Cardiac septum (tissue), 1 donor: ENCODE results near the gene ITGAL. TPM values are rescaled to one million over a fixed set of nuclear protein-coding genes. Genes with fewer than 3 reads are reported as not detected.
"Not testable (repeated sequence)": the region's sequence is repeated elsewhere in the genome, so short reads cannot be mapped to it uniquely, and the experiment has no call there.

ENCODE experiments used
- DNase-seq: peaks from one replicate; pipeline ENCODE4 v3.0.0-alpha.2; 2020; ENCODE audit warnings: low spot score
- intact Hi-C: fragments of 100-400 bp; cut with DNase I; formaldehyde crosslinking; loops from one replicate; pipeline ENCODE4 v1.14.0; 2022
- total RNA-seq: library from RNA; stranded (reverse); fragmentation: NEBNext Ultra II Directional; extraction: Animal tissue kit (Norgen Biotek cat#: 25700); gene quantifications from one replicate; pipeline ENCODE4 v1.2.1, GENCODE V29; 2021
- donor health status: DM: no; HTN: no; CAD: no.

ITGAL gene
- total RNA-seq, 1 donor from 2014 or later = 2.9 TPM

DNA sequence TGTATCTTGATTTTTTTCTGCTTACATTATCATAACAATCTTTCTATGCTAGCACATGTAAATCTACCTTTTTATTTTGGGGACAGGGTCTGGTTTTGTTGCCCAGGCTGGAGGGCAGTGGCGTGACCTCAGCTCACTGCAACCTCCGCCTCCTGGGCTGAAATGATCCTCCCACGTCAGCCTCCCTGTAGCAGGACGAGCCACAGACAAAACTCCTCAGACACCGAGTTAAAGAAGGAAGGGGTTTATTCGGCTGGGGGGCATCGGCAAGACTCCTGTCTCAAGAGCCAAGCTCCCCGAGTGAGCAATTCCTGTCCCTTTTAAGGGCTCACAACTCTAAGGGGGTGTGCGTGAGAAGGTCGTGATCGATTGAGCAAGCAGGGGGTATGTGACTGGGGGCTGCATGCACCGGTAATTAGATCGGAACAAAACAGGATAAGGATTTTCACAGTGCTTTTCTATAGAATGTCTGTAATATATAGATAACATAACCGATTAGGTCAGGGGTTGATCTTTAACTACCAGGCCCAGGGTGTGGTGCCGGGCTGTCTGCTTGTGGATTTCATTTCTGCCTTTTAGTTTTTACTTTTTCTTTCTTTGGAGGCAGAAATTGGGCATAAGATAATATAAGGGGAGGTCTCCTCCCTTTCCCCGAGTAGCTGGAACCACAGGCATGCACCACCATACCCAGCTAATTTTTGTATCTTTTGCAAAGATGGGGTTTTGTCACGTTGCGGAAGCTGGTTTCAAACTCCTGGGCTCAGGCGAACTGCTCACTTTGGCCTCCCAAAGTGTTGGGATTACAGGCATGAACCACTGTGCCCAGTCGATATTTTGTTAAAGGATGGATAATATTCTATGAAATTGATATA is 19.6 kb upstream of the ITGAL start:
- intact Hi-C loops = loop anchor here (5.0 kb wide), 1 partner anchor 239 kb away; no protein-coding TSS in a partner anchor
- not testable (repeated sequence) for DNase-seq

DNA sequence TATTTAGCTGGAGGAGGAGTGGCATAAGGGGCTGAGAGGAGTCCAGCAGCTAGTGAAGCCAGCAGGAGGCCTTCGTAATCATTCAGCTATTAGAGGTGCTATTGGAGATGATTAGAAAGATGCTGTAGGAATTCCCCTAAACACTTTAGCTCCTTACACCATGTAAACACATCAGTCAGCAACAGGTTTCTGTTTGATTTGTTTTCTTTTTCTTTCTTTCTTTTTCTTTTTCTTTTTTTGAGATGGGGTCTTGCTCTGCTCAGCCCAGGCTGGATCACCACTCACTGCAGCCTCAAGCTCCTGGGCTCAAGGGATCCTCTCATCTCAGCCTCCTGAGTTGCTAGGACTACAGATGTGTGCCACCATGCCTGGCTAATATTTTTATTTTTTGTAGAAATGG is 16.2 kb upstream of the ITGAL start:
- intact Hi-C loops = no loop called here
- no peak for DNase-seq

DNA sequence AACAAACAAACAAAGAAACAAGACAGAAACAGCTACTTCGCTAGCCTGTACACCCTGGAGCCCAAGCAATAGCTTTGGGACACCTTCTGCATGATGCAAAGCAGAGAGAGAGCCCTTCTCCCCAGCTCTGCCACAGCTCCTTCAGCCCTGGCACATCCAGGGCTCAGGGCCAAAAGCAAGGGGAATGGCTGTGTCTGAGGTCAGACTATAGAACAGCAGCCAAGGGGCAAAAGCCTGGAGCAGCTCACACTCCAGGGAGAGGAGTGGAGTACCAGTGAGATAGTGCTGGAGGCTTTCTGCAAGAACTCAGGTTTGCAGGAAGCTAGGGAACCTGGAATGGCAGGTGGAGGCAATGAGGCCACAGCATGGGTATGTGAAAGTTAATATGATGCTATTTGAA is 15.3 kb upstream of the ITGAL start:
- DNase-seq = no peak
- intact Hi-C loops = no loop called here

DNA sequence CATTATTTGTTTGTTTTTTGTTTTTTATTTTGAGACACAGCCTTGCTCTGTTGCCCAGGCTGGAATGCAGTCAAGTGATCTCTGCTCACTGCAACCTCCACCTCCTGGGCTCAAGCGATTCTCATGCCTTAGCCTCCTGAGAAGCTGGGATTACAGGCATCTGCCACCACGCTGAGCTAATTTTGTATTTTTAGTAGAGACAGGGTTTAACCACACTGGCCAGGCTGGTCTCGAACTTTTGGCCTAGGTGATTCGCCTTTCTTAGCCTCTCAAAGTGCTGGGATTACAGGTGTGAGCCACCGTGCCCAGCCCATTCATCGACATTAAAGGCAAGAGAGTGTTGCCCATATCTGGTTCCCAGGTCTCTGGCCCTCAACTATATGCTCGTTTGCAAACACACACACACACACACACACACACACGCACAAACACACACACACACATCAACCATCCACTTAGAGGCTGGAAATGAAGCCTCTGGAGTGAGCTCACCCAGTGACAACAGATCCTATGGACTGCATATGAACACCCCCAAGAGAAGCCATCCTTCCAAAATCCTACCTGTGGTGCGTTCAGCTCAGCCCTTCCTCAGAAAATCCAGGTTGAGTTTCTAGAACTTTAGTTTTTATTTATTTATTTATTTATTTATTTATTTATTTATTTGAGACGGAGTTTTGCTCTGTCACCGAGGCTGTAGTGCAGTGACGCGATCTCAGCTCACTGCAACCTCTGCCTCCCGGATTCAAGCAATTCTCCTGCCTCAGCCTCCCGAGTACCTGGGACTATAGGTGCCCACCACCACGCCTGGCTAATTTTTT is 14.6 kb upstream of the ITGAL start:
- intact Hi-C loops = no loop called here
- DNase-seq = no peak

DNA sequence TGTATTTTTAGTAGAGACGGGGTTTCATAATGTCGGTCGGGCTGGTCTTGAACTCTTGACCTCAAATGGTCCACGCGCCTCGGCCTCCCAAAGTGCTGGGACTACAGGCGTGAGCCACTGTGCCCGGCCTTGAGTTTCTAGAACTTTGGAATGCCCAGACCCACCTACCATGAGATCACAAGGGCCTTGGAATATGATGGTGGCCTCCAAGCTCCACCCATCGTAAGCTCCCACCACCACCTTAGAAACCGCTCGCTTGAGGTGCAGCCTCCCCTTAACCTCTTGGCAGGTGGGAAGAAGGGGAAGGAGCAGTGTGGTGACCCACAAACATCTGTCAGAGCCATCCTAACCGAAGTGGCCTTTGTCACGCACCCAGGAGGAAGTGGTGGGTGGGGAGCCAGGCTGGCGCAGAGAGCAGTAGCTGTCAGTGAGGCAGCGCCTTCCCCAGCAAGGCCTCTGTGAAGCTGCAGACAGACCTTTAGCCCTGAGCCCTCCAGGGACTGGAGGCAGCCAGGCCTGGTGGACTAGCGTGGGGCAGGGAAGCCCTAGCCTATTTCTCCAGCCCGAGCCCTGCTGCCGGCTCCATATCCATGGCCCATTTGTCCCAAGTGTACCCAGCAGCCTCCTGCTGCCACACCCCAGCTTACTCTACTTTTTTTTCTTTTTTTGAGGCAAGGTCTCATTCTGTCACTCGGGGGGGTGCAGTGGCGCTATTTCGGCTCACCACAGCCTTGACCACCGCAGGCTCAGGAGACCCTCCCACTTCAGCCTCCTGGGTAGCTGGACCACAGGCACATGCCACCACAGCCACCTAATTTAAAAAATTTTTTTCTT is 13.8 kb upstream of the ITGAL start:
- peak; percentile 82 for DNase-seq
- intact Hi-C loops = no loop called here

DNA sequence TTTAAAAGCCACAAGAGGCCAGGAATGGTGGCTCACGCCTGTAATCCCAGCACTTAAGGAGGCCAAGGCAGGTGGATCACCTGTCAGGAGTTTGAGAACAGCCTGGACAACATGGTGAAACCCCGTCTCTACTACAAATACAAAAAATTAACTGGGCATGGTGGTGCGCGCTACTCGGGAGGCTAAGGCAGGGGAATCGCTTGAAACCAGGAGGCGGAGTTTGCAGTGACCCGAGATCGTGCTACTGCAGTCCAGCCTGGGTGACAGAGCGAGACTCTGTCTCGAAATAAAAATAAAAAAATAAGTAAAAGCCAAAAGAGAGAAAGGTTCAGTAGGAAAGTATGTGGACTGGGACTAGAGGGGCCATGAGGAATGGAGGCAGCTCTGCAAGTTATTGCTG is 13.1 kb upstream of the ITGAL start:
- intact Hi-C loops = no loop called here
- no peak for DNase-seq

DNA sequence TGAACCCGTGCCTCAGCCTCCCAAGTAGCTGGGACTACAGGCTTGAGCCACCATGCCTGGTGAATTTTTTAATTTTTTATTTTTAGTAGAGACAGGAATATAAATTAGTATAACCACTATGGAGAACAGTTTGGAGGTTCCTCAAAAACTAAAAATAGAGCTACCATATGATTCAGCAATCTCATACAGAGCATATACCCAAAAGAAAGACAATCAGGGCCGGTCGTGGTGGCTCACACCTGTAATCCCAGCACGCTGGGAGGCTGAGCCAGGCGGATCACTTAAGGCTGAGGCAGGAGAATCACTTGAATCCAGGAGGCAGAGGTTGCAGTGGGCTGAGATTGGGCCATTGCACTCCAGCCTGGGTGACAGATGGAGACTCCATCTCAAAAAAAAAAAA is 11.1 kb upstream of the ITGAL start:
- DNase-seq, intact Hi-C loops: not testable (repeated sequence)

DNA sequence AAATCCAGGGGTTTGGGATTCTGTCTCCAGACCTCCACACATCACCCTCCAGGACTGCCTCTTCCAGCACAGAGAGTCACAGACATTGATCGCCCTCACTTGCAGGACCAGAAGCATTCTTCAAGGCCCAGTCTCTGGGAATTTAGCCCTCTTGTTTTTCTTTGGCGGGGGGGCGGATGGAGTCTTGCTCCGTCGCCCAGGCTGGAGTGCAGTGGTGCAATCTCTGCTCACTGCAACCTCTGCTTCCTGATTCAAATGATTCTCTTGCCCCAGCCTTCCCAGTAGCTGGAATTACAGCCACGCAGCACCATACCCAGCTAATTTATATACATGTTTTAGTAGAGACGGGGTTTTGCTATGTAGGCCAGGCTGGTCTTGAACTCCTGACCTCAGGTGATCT is 8.5 kb upstream of the ITGAL start:
- no peak for DNase-seq
- intact Hi-C loops = no loop called here

DNA sequence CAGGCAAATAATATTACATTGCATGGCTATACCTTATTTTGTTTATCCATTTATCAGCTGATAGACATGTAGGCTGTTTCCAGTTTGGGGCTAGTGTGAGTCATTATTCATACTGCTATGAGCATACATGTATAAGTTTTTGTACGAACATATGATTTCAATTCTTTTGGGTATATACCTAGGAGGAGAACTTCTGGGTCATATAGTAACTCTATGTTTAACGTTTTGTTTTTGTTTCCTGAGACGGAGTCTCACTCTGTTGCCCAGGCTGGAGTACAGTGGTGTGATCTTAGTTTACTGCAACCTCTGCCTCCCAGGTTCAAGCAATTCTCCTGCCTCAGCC is 2.4 kb upstream of the ITGAL start:
- intact Hi-C loops = no loop called here
- no peak for DNase-seq

DNA sequence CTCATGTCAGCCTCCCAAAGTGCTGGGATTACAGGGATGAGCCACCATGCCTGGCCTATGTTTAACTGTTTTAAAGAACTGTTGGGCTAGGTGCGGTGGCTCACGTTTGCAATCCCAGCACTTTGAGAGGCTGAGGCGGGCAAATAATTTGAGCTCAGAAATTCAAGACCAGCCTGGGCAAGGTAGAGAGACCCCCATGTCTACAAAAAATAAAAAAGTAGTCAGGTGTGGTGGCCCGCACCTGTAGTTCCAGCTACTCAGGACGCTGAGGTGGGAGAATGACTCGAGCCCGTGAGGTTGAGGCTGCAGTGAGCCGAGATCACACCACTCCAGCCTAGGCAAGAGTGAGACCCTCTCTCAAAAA is 1.9 kb upstream of the ITGAL start:
- intact Hi-C loops = no loop called here
- DNase-seq = no peak

DNA sequence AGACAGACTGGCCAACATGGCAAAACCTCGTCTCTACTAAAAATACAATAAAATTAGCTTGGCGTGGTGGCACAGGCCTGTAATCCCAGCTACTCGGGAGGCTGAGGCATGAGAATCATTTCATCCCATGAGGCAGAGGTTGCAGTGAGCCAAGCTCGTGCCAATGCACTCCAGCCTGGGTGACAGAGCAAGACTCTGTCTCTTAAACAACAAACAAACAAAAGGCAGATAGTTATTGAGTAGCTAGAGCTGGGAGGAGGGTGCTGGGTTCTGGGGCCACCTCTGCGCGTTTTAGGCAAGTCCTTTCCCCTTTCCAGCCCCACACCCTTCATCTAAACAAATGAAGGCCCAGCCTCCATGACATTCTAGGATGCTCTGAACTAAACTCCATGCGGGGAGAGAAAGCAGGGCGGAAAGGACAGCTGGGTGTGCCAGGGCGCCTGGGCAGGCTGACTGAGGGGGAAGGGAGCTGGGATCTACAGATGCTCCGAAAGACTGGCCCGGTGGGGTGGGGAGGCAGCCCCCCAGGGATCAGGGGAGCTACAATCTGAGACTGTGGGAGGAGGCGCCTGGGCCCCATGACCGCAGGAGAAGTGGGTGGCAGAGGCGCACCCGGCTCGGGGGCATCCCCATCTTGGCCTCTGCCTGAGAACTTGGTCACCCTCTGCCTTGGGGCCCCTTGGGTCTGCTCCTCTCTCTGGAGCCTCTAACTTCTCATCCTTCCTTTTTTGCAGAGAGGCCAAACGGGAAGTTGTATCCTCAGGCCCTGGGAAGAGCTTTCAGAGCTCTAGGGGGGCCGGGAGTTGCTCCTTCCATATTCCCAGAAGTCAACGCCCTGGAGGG is 910 bp downstream of the ITGAL start:
- no peak for DNase-seq
- intact Hi-C loops = no loop called here

DNA sequence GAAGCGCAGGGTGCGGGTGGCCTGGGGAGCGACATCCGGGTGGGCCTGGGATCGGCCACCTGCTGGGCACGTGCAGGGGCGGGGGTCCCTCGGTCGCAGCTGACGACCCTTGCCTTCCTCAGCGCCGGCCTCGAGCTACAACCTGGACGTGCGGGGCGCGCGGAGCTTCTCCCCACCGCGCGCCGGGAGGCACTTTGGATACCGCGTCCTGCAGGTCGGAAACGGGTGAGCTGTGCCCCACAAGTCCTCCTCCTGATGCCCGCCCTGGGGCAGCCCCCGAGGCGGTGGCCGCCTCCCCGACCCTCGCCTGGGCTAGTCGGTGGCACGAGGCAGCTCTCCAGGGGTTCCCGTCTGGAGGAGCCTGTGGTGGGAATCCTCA is 1.5 kb downstream of the ITGAL start:
- intact Hi-C loops = no loop called here
- DNase-seq = no peak

DNA sequence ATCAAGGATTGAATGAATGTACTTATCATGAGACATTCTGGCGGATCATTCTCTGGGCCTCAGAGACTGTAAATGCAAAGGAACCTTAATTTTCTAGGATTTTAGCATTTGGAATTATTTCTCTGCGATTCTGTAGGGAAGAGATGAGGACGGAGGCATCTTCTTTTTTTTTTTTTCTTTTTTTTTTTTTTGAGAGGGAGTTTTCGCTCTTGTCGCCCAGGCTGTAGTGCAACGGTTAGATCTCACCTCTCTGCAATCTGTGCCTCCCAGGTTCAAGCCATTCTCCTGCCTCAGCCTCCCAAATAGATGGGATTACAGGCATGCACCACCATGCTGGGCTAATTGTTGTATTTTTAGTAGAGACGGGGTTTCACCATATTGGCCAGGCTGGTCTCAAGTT is 2.1 kb downstream of the ITGAL start:
- intact Hi-C loops = no loop called here
- DNase-seq = no peak

DNA sequence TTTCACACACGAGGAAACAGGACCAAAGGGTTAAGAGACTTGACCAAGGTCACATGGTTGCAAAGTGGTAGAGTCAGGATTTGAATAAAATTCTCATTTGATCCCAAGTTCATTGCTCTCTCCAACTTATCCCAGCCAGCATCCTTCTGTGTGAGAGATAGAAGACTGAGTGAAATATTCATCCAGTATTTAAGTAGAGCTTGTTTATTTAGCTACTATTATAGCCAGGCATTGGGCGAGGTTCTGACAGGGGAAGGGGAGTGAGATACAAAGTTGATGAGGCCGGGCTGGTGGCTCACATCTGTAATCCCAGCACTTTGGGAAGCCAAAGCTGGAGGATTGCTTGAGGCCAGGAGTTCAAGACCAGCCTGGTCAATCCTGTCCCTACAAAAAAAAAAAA is 4.4 kb downstream of the ITGAL start:
- intact Hi-C loops = no loop called here
- no peak for DNase-seq

DNA sequence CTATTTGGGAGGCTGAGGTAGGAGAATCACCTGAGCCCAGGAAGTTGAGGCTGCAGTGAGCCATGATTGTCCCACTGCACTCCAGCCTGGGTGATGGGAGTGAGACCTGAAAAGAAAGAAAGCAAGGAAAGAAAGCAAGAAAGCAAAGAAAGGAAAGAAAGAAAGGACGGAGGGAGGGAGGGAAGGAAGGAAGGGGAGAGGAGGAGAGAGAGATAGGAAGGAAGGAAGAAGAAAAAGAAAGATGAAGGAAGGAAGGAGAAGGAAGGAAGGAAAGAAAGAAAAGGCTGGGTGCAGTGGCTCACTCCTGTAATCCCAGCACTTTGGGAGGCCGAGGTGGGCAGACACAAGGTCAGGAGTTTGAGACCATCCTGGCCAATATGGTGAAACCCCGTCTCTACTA is 5.2 kb downstream of the ITGAL start:
- DNase-seq, intact Hi-C loops: not testable (repeated sequence)

DNA sequence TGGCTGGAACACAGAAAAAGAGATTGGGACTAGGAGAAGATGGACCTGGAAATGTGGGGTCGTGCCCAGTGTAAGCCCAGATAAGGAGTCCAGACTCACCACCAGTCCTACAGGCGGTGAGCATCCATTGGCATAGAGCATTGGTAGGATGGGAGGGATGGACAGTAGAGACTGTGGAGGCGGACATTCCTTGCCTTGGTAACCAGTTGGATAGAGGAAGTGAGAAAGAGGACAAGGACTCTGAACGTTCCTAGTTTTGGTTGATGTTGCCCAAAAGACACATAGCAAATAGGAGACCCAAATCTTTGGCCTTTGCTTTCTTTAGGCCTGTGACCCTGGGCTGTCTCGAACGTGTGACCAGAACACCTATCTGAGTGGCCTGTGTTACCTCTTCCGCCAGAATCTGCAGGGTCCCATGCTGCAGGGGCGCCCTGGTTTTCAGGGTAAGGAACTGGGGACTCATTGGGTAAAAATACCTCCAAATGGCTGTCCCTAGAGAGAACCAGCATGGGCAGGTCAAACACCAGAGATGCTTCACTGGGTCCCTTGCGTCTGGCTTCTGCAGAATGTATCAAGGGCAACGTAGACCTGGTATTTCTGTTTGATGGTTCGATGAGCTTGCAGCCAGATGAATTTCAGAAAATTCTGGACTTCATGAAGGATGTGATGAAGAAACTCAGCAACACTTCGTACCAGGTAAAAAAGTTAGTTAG is 6.4 kb downstream of the ITGAL start:
- intact Hi-C loops = no loop called here
- DNase-seq = no peak

DNA sequence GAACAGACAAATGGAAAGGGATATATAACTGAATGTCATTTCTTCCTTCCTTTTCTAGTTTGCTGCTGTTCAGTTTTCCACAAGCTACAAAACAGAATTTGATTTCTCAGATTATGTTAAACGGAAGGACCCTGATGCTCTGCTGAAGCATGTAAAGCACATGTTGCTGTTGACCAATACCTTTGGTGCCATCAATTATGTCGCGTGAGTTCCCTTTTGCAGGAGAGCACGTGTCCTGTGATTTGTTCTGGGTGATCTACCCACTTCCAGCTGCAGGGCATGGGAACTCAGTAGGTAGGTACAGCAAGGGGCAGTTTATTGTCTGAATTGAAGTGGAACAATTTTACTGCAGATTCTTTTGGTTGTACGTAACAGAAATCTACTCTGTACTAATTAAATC is 8.8 kb downstream of the ITGAL start:
- intact Hi-C loops = no loop called here

DNA sequence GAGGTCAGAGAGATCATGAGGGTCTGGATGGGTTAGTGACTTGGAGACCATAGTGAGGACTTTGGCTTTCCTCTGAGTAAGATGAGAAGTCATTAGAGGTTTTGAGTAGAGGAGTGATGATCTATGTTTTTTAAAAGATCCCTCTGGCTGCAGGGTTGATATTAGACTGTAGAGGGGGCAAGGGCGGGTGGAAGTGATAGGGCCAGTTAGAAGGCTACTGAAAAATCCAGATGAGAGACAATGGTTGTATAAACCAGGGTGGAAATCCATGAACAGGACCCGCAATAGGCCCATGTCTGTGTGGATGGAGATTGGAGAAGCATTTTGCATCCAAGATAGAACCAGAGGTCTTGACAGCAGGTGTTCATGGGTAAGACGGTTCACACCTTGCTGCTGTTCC is 9.8 kb downstream of the ITGAL start:
- intact Hi-C loops = no loop called here
- DNase-seq = no peak

More for the DNA sequence above, 8.8 kb downstream of the ITGAL start:
- DNase-seq = no peak

DNA sequence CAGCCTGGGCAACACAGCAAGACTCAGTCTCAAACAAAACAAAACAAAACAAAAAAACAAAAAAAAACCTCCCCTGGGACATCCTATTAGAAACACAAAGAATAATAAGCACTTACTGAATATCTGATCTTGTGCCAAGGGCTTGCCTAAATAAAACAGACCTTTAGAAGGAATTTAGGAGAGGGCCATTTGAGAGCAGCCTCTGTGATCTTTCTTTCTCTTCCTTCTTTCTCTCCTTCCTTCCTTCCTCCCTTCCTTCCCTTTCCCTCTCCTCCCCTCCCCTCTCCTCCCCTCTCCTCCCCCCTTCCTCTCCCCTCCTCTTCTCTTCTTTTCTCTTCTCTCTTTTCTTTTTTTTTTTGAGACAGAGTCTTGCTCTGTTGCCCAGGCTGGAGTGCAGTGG is 12.3 kb downstream of the ITGAL start:
- DNase-seq = no peak
- intact Hi-C loops = no loop called here
